Calu3 (cell line): ENCODE data around the gene CRTAP. TPM values are rescaled to one million over a fixed set of nuclear protein-coding genes. Genes with fewer than 3 reads are reported as not detected.

Source experiments
- BruUV-seq: library from RNA; stranded (reverse); fragments of 400-500 nt; replicated peaks from 2 replicates; lab custom pipeline; 2021; lab: Mats Ljungman, UMichigan
- CTCF ChIA-PET: fragments of 300-600 bp; sonication (Branson Sonifier 250); formaldehyde crosslinking; loops from one replicate; lab custom pipeline; 2022; ENCODE audit warnings: antibody characterized with exemption; lab: Charles Lee
- DNase-seq: peaks from one replicate; pipeline ENCODE4 v3.0.0; 2022
- H3K27ac Mint-ChIP-seq: one replicate; pipeline ENCODE4 v1.8.0; 2022; ENCODE audit warnings: mixed read lengths; ENCODE audit not compliant: unreplicated experiment
- H3K27me3 Mint-ChIP-seq: one replicate; pipeline ENCODE4 v1.8.0; 2022; ENCODE audit warnings: mixed read lengths; ENCODE audit not compliant: unreplicated experiment
- H3K36me3 Mint-ChIP-seq: one replicate; pipeline ENCODE4 v1.8.0; 2022; ENCODE audit warnings: mild to moderate bottlenecking, moderate library complexity, mixed read lengths; ENCODE audit not compliant: insufficient read depth, unreplicated experiment
- H3K4me1 Mint-ChIP-seq: one replicate; pipeline ENCODE4 v1.8.0; 2022; ENCODE audit warnings: mild to moderate bottlenecking, low read depth, mixed read lengths; ENCODE audit not compliant: unreplicated experiment
- H3K4me3 Mint-ChIP-seq: one replicate; pipeline ENCODE4 v1.8.0; 2022; ENCODE audit warnings: mild to moderate bottlenecking, low read depth, moderate library complexity, mixed read lengths; ENCODE audit not compliant: unreplicated experiment
- H3K9me3 Mint-ChIP-seq: one replicate; pipeline ENCODE4 v1.8.0; 2022; ENCODE audit warnings: low read depth, mixed read lengths; ENCODE audit not compliant: unreplicated experiment
- intact Hi-C: fragments of 100-400 bp; cut with micrococcal nuclease; formaldehyde crosslinking; loops from one replicate; pipeline ENCODE4 v1.10.0; 2022; ENCODE audit not compliant: unreplicated experiment
- total RNA-seq: library from RNA; stranded (reverse); gene quantifications from 2 replicates; pipeline ENCODE4 v1.2.3, GENCODE V29; 2022
- TF ChIP-seq, protein P1 (sequence below): fragments of 200-600 bp; IDR thresholded peaks from one replicate; pipeline ENCODE4 v1.8.0; 2022; ENCODE audit warnings: antibody characterized with exemption; ENCODE audit not compliant: unreplicated experiment

The CRTAP gene
- total RNA-seq, 1 experiment from 2014 or later = 76.9 TPM

DNA sequence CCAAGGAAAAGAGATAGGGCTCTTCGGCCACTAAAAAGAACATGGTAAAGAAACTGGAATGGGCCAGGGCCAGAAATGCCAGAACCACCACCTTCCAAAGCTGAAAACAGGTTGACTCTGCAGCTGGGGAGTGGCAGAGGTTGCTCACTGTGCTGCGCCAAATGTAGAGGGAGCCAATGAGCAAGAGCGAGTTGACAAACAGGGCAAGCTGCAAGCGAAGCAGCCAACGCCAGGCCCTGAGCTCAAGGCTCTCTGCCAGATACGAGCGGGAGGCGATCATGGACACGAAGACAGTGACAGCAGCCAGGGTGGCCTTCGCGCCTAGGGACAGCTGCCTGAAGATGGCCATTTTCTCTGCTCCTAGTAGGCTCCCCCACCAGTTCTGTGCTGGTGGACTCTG is 20.0 kb upstream of the CRTAP start:
- CTCF ChIA-PET = interaction anchor here (0.7 kb wide), 1 partner anchor 205 kb away, joined by 4 read pairs; no protein-coding TSS in a partner anchor
- H3K36me3 Mint-ChIP-seq = peaks cover 31% of the 10 kb centered on the region
- no TSS peak for BruUV-seq

DNA sequence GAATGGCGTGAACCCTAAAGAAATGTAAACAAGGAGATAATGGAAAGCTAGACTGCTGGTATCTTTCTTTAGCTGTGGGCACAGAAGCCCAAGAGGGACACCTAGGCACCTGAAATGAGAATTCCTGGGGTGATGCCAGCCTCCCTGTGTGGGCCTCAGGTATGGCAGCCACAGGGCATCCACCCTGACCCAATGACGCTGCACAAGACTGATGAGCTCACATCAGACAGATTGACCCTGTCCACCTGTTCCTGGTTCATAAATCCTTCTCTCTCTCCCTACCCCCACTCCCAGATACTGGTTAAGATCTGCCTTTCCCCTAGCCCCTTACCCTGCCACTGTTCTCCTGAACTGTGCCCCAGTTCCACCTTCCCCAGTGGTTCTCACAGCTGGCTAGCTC is 18.4 kb upstream of the CRTAP start:
- Mint-ChIP-seq H3K27ac (no peak overlapping the region), H3K4me3 (peak overlapping the region; percentile 91), H3K4me1 (peaks cover 8% of the 10 kb centered on the region), H3K27me3 (no peaks in the 10 kb centered on the region), H3K36me3 (peaks cover 31% of the 10 kb centered on the region), H3K9me3 (no peaks in the 10 kb centered on the region)
- peak; percentile 9 for DNase-seq
- TF ChIP-seq, protein P1, sequence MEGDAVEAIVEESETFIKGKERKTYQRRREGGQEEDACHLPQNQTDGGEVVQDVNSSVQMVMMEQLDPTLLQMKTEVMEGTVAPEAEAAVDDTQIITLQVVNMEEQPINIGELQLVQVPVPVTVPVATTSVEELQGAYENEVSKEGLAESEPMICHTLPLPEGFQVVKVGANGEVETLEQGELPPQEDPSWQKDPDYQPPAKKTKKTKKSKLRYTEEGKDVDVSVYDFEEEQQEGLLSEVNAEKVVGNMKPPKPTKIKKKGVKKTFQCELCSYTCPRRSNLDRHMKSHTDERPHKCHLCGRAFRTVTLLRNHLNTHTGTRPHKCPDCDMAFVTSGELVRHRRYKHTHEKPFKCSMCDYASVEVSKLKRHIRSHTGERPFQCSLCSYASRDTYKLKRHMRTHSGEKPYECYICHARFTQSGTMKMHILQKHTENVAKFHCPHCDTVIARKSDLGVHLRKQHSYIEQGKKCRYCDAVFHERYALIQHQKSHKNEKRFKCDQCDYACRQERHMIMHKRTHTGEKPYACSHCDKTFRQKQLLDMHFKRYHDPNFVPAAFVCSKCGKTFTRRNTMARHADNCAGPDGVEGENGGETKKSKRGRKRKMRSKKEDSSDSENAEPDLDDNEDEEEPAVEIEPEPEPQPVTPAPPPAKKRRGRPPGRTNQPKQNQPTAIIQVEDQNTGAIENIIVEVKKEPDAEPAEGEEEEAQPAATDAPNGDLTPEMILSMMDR = no peak
- intact Hi-C loops = no loop called here
- CTCF ChIA-PET = interaction anchor here (1.0 kb wide), 1 partner anchor 21 kb away, joined by 4 read pairs; no protein-coding TSS in a partner anchor
- no TSS peak for BruUV-seq

More for the DNA sequence above, 20.0 kb upstream of the CRTAP start:
- no peak for DNase-seq
- H3K4me1 Mint-ChIP-seq = peaks cover 2% of the 10 kb centered on the region
- intact Hi-C loops = no loop called here
- no peak overlapping the region for H3K4me3 Mint-ChIP-seq
- no peaks in the 10 kb centered on the region for H3K27me3 Mint-ChIP-seq
- TF ChIP-seq, protein P1 = no peak
- H3K27ac Mint-ChIP-seq = no peak overlapping the region
- H3K9me3 Mint-ChIP-seq = no peaks in the 10 kb centered on the region

DNA sequence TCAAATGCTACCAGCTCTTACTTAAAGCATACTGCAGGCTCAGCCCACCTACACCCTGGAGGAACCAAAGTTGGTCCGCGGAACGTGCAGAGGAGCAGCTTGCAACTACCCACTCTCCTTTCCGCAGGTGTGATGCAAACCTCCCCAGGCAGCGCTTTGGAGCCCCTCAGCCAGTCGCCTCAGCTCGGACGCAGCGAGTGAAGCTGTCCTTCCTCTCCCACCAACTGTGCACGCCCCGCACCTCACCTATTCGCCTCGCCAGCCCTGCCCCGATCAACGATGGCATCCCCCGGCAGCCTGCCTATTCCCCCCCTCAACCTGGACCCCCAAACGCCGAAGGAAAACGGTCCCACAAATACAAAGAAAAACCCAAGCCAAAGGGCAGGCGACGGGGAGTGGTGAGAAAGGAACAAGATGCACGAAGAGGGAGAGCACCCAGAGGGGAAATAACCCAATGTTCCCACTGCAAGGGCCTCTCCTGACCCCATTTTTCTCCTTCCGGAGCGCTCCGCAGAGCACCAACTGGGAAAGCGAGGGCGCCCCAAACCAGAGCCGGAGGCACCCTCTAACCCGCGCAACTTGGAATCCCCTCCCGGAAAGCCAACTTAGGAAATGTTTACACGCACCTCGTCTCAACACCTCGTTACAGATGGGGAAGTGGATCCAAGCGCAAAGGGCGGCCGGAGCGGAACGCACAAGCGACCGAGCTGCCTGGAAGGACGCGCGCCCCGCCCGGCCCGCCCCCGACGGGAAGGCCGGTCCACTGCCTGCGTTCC is 17.5 kb upstream of the CRTAP start:
- Mint-ChIP-seq H3K4me3 (peak overlapping the region; percentile 91), H3K4me1 (peaks cover 8% of the 10 kb centered on the region), H3K9me3 (no peaks in the 10 kb centered on the region), H3K27ac (peak overlapping the region; percentile 56), H3K36me3 (peaks cover 31% of the 10 kb centered on the region), H3K27me3 (no peaks in the 10 kb centered on the region)
- TF ChIP-seq, protein P1 = no peak
- intact Hi-C loops = no loop called here
- CTCF ChIA-PET = interaction anchor here (1.0 to 1.1 kb wide), 2 partner anchors 22 to 277 kb away, joined by 3 to 4 read pairs; no protein-coding TSS in a partner anchor
- BruUV-seq = no TSS peak
- peak; percentile 35 for DNase-seq

DNA sequence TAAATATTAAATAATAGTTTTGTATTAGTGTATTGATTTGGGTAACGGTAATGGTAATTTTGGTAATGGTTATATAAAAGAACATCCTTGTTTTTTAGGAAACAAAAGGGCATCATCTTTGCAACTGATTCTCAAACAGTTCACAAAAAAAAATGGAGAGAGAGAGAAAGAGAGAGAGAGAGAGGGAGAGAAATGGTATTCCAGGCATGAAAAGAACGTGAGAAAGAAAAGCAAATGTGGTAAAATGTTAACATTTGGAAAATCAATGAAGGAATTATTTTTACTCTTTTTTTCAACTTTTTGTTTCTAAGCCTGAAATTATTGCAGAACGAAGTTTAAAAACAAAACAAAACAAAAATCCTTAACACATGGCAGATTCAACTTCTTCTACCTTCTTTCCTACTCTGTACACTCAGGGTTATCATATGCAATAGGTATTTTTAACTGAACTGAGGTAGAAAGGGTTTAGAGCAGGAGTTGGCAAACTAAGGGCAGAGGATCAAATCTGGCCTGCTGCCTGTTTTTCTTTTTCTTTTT is 14.6 kb upstream of the CRTAP start:
- H3K27ac Mint-ChIP-seq = no peak overlapping the region
- no TSS peak for BruUV-seq
- H3K4me3 Mint-ChIP-seq = no peak overlapping the region
- peaks cover 24% of the 10 kb centered on the region for H3K36me3 Mint-ChIP-seq
- peaks cover 16% of the 10 kb centered on the region for H3K4me1 Mint-ChIP-seq
- CTCF ChIA-PET = no interaction called here
- no peak for DNase-seq
- intact Hi-C loops = no loop called here
- H3K27me3 Mint-ChIP-seq = no peaks in the 10 kb centered on the region
- H3K9me3 Mint-ChIP-seq = no peaks in the 10 kb centered on the region
- TF ChIP-seq, protein P1 = no peak
